NCI-H69 (cell line): Measurements from ENCODE around the gene DNAL4.
A peak's percentile ranks its signal among the peaks of the same experiment; 100 is the strongest.

Experiments used
- DNase-seq: peaks from one replicate; lab custom pipeline; 2025; lab: John Stamatoyannopoulos, UW

The DNAL4 gene, protein sequence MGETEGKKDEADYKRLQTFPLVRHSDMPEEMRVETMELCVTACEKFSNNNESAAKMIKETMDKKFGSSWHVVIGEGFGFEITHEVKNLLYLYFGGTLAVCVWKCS

DNA sequence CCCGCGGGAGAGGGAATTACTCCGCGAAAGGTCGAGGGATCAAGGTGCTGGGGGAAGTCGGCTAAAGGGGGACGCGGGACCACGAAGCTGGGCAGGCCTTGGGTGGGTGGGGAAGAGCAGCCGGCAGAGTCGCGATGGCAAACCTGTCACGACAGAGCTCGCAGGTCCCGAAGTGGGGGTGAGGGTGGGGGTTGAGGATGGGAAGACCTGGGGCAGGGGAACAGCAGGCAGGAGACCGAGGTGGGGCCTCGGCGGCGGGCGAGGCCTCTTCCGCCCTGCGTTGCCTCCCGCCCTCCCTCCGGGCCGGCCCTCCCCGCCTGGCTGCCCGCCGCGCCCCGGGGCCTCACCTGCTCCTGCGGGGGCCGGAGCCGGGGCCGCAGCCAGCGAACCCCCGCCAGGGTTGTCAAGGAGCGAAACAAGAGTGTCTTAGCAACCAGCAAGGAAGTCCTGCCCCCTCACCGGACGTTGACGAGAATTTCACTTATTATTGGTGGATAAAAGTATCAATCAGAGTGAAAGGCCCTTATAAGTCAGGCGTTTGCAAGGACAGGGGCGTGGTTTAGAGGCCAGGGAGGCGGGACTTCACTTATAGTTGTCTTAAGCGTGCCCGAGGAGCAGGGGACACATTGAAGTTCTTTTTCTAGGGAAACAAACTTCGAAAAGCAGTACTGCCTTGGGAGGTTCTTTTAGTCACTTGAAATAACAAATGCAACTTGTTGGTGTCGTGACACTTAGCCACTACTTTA, at the start of gene DNAL4:
Gene DNAL4, minus strand, starts transcription at position 423 of the 746 bp plus-strand sequence. CDS start 11,412 bp downstream, outside the sequence.
- DNase-seq, result peak; percentile 99

DNA sequence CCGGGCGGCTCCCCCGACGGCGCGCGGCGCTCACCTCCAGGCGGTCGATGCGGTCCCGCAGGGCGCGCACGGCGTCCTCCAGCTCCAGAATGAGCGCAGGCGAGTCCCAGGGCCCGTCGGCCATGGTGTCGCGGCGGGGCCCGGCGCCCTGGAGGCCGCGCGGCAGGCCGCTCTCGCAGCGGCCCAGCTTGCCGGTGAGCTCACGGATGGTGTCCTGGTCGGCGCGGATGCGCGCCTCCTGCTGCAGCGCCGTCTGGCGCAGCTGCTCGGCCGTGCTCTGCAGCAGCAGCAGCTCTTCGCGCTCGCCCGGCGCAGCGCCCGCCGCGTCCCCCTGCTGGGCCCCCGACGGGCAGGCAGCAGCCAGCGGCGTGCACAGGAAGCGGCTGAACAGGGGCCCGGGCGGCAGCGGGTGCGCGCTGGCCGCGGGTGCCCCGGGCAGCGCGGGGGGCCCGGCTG, 49.3 kb upstream of the DNAL4 start:
- peak; percentile 89 for DNase-seq

- peak; percentile 43 for DNase-seq
Observed at GRCh38 chr22:38842512-38843200, 48.7 kb upstream of the DNAL4 start.

GRCh38 chr22:38841635-38842034, 47.7 kb upstream of the DNAL4 start:
- peak; percentile 65 for DNase-seq

DNA sequence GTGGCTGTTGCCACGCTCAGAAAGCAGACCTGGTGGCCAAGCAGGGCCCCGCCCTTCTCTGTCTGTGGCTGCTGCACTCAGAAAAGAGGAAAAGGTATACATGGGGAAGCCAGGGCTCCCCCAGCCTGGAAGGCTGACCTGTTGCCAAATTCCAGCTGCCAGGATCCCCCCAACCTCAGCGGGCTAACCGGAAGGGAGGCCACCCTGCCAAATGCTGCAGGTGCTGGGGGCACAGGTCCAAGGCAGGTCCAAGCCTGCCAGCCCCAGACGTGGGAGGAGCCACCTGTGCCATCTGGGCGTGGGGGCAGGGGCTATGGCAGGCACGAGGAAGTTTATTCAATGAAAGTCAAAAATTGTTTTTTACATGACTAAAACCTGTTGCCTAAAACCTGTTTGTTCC, 47.3 kb upstream of the DNAL4 start:
- DNase-seq, result peak; percentile 89

DNA sequence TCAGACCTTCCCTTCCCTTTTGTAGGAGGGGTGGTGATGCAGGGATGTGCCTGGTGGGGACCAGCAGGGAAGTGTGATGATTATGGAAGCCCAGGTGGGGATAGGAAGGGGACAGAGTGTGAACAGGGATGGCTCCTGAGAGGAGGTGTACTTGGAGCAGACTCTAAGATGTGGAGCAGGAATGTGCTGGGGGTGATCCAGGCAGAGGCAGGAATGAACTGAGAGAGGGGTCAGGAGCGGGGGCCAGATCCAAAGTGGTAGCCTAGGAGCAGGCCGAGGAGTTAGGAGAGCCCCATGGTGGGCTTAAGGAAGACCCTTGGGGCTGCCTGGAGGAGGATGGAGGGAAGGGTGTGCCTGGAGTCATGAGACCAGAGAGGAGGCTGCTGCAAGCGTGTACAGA, 46.2 kb upstream of the DNAL4 start:
- DNase-seq, result peak; percentile 77

- DNase-seq, result peak; percentile 84
Observed at GRCh38 chr22:38839686-38840085, 45.7 kb upstream of the DNAL4 start.

- no peak for DNase-seq
Observed at GRCh38 chr22:38837414-38837928, 43.5 kb upstream of the DNAL4 start.

DNA sequence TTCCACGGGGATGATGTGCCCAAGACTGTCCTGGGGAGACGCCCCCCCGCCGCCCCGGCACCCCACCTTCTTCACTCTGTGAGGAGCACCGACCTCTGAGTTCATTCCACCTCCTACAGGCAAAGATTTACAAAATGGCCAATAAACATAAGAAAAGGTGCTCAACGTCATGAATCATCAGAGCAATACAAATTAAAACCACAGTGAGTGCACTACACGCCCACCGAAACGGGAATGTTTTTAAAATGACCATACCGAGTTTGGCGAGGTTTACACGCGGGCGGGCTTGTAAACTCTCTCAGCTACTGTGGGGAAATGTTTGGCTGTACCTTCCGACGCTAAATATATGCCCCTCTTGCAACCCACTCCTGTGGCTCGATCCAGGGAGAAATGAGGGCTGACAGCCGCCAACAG, 42.0 kb upstream of the DNAL4 start:
- DNase-seq, result no peak

- DNase-seq, result peak; percentile 30
Observed at GRCh38 chr22:38834991-38835390, 41.0 kb upstream of the DNAL4 start.

GRCh38 chr22:38834215-38834953, 40.4 kb upstream of the DNAL4 start:
- no peak for DNase-seq

DNA sequence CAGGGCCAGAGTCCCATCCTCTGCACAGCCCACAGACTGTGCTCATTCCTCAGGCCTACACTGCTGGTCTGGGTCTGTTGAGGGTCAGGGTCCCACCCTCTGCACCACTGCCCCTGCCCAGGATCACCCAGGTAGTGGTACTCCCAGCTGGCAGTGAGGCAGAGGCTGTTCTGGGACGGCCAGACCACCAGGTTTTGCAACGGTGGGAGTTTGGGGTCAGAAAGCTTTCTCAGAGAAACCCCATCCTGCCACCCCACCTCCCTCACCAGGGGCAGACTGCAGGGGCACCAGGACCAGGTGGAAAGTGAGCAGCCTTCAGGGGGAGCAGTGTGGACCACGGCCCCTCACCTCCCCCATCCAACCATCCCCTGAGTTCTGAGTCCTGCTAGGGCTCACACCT, 39.1 kb upstream of the DNAL4 start:
- DNase-seq, result no peak

GRCh38 chr22:38832005-38832978, 38.3 kb upstream of the DNAL4 start:
- DNase-seq, result peak; percentile 47

- DNase-seq, result no peak
Observed at GRCh38 chr22:38831166-38831945, 37.4 kb upstream of the DNAL4 start.

GRCh38 chr22:38830845-38831108, 36.8 kb upstream of the DNAL4 start:
- DNase-seq, result no peak

- DNase-seq, result no peak
Observed at GRCh38 chr22:38830026-38830844, 36.3 kb upstream of the DNAL4 start.

DNA sequence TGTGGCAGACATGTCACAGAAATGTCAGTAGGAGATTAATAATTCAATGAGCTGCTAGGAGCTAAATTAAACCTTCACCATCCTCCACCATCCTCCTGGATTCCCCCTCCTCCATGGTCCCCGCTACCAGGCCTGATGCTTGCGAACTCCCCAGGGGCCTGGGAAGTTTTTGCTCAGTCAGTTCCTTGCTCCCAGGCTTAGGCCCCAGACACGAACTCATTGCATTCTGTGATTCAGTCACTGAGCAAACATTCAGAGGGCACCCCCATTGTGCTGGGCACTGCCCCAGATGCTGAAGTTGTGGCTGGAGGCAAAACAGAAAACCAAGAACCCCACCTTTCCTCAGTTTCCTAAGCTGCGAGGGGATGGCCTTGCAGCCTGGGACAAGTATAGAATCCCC, 35.5 kb upstream of the DNAL4 start:
- DNase-seq, result no peak

DNA sequence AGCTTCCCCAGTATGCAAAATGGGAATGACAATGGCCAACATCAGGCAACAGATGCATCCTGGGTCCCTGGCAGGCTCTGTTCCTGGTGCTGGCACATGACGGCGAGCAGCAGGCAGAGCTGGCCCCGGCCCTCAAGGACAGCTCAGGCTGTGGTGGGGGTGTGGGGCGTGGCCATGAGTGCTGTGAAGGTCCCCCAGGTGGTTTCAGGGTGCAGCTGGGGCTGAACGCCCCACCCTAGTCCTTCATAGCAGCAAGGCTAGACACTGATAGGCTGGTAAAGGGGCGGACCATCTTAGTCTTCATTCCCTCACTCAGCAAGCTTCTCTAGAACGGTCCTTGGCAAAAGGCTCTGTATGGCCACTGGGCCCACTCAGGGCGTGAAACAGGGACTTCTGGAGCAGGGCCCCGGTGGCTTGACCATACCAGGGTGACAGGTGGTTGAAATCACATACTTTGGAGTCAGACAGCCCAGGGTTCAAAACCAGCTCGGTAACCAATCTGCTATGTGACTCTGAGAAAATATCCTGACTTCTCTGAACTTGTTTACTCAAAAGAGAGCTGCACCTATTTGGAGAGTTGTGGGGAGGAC, 34.8 kb upstream of the DNAL4 start:
- DNase-seq, result no peak

- DNase-seq, result no peak
Observed at GRCh38 chr22:38828191-38828590, 34.2 kb upstream of the DNAL4 start.
